NCI-H2196 (cell line): ENCODE measurements around the gene TWSG1.
A peak's percentile ranks its signal among the peaks of the same experiment; 100 is the strongest.

ENCODE experiments used
- DNase-seq: peaks from one replicate; lab custom pipeline; 2025; ENCODE audit not compliant: unreplicated experiment; lab: John Stamatoyannopoulos, UW

Gene TWSG1

GRCh38 chr18:9334329-9334972 lies at the start of gene TWSG1:
Gene TWSG1, plus strand, starts transcription at chr18:9334773. Its CDS starts 2,457 bp downstream, at chr18:9337230.
- DNase-seq = peak; percentile 93

GRCh38 chr18:9285604-9286003 lies 49.0 kb upstream of the TWSG1 start:
- DNase-seq = no peak

- DNase-seq = no peak
Observed at GRCh38 chr18:9287036-9287435, 47.5 kb upstream of the TWSG1 start.

GRCh38 chr18:9289698-9290097 lies 44.9 kb upstream of the TWSG1 start:
- DNase-seq = no peak

- DNase-seq = no peak
Observed at GRCh38 chr18:9290156-9290555, 44.4 kb upstream of the TWSG1 start.

GRCh38 chr18:9292047-9292446 lies 42.5 kb upstream of the TWSG1 start:
- no peak for DNase-seq

- no peak for DNase-seq
Observed at GRCh38 chr18:9293948-9294347, 40.6 kb upstream of the TWSG1 start.

GRCh38 chr18:9296233-9297006 lies 38.2 kb upstream of the TWSG1 start:
- DNase-seq = no peak

GRCh38 chr18:9297007-9297393 lies 37.6 kb upstream of the TWSG1 start:
- DNase-seq = no peak

GRCh38 chr18:9304388-9305070 lies 30.0 kb upstream of the TWSG1 start:
- DNase-seq = no peak

- DNase-seq = no peak
Observed at GRCh38 chr18:9319333-9319732, 15.2 kb upstream of the TWSG1 start.

- no peak for DNase-seq
Observed at GRCh38 chr18:9321017-9321452, 13.5 kb upstream of the TWSG1 start.

- no peak for DNase-seq
Observed at GRCh38 chr18:9321736-9322135, 12.8 kb upstream of the TWSG1 start.

- no peak for DNase-seq
Observed at GRCh38 chr18:9322744-9323143, 11.8 kb upstream of the TWSG1 start.

- DNase-seq = no peak
Observed at GRCh38 chr18:9323750-9324445, 10.7 kb upstream of the TWSG1 start.

GRCh38 chr18:9325716-9326115 lies 8.9 kb upstream of the TWSG1 start:
- no peak for DNase-seq

GRCh38 chr18:9328776-9329175 lies 5.8 kb upstream of the TWSG1 start:
- DNase-seq = no peak

GRCh38 chr18:9329471-9329870 lies 5.1 kb upstream of the TWSG1 start:
- no peak for DNase-seq

- DNase-seq = no peak
Observed at GRCh38 chr18:9330419-9330818, 4.2 kb upstream of the TWSG1 start.

GRCh38 chr18:9333441-9334328 lies 888 bp upstream of the TWSG1 start:
- no peak for DNase-seq
